Chondrocyte (in vitro differentiated cells): ENCODE results near the gene CENATAC. TPM values are rescaled to one million over a fixed set of nuclear protein-coding genes. Genes with fewer than 3 reads are reported as not detected.

ENCODE experiments used
- DNase-seq: peaks from one replicate; pipeline ENCODE4 v3.0.0; 2021; ENCODE audit warnings: mixed read lengths, low spot score
- H3K27ac Mint-ChIP-seq: one replicate; pipeline ENCODE4 v1.8.0; 2021; ENCODE audit warnings: mild to moderate bottlenecking, moderate library complexity, mixed read lengths; ENCODE audit not compliant: unreplicated experiment
- H3K27me3 Mint-ChIP-seq: 2 replicates; pipeline ENCODE4 v1.8.0; 2021; ENCODE audit warnings: low read depth, mixed read lengths
- H3K36me3 Mint-ChIP-seq: 2 replicates; pipeline ENCODE4 v1.8.0; 2021; ENCODE audit warnings: low read depth, mixed read lengths
- H3K4me1 Mint-ChIP-seq: 2 replicates; pipeline ENCODE4 v1.8.0; 2021; ENCODE audit warnings: low read depth, mild to moderate bottlenecking, mixed read lengths
- H3K4me3 Mint-ChIP-seq: one replicate; pipeline ENCODE4 v1.8.0; 2021; ENCODE audit warnings: mild to moderate bottlenecking, moderate library complexity, mixed read lengths; ENCODE audit not compliant: unreplicated experiment
- H3K9me3 Mint-ChIP-seq: 2 replicates; pipeline ENCODE4 v1.8.0; 2021; ENCODE audit warnings: low read depth, mixed read lengths
- microRNA-seq: library from miRNA; unstranded; fragments of <30 nt; microRNA quantifications from one replicate; pipeline ENCODE4 v1.2.0, GENCODE V29; 2020; ENCODE audit warnings: borderline number of aligned reads
- total RNA-seq: library from RNA; stranded (reverse); gene quantifications from 3 replicates; pipeline ENCODE4 v1.2.1, GENCODE V29; 2021
- TF ChIP-seq, protein P1 (sequence below): fragments of 200-600 bp; sonication (generic); IDR thresholded peaks from 2 replicates; pipeline ENCODE4 v1.5.0; 2021; ENCODE audit warnings: antibody characterized with exemption, mild to moderate bottlenecking, moderate library complexity

CENATAC gene
- total RNA-seq, 1 donor from 2014 or later = 16.6 TPM

DNA sequence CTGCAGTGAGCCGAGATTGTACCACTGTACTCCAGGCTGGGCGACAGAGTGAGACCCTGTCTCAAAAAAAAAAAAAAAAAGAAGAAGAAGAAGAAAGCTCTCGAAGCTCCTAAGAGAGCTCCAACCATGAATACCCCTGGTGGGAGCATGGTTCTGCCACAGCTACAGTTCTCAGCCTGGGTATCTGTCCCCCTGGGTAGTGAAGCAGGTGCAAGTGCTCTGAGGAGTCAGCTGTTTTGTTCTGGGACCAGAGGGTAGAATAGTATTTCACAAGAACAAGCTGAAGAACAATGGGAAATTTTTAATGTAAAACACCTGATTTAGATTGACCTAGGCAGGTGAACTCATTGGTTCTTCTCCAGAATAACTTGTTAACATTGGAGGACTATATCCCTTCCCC lies 63.3 kb downstream of the CENATAC start:
- Mint-ChIP-seq H3K27ac (no peak overlapping the region), H3K9me3 (no peaks in the 10 kb centered on the region), H3K27me3 (no peaks in the 10 kb centered on the region), H3K4me1 (peaks cover 21% of the 10 kb centered on the region), H3K36me3 (no peaks in the 10 kb centered on the region), H3K4me3 (no peak overlapping the region)
- TF ChIP-seq, protein P1, sequence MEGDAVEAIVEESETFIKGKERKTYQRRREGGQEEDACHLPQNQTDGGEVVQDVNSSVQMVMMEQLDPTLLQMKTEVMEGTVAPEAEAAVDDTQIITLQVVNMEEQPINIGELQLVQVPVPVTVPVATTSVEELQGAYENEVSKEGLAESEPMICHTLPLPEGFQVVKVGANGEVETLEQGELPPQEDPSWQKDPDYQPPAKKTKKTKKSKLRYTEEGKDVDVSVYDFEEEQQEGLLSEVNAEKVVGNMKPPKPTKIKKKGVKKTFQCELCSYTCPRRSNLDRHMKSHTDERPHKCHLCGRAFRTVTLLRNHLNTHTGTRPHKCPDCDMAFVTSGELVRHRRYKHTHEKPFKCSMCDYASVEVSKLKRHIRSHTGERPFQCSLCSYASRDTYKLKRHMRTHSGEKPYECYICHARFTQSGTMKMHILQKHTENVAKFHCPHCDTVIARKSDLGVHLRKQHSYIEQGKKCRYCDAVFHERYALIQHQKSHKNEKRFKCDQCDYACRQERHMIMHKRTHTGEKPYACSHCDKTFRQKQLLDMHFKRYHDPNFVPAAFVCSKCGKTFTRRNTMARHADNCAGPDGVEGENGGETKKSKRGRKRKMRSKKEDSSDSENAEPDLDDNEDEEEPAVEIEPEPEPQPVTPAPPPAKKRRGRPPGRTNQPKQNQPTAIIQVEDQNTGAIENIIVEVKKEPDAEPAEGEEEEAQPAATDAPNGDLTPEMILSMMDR = no peak
- no peak for DNase-seq

DNA sequence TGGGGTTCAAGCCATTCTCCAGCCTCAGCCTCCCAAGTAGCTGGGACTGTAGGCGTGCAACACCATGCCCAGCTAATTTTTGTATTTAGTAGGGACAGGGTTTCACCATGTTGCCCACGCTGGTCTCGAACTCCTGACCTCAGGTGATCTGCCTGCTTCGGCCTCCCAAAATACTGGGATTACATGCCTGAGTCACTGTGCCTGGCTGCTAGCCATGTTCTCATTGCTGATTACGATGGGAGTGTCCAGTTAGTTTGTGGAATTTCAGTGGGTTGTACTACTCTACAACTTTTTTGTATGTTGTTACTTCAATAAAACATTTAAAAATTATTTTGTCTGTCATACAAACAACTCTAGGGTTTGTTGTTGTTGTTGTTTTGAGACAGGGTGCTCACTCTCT lies 64.8 kb downstream of the CENATAC start:
- no peaks in the 10 kb centered on the region for H3K36me3 Mint-ChIP-seq
- H3K9me3 Mint-ChIP-seq = no peaks in the 10 kb centered on the region
- no peak for DNase-seq
- H3K4me3 Mint-ChIP-seq = no peak overlapping the region
- peaks cover 28% of the 10 kb centered on the region for H3K4me1 Mint-ChIP-seq
- TF ChIP-seq, protein P1 = no peak
- no peak overlapping the region for H3K27ac Mint-ChIP-seq
- H3K27me3 Mint-ChIP-seq = no peaks in the 10 kb centered on the region

DNA sequence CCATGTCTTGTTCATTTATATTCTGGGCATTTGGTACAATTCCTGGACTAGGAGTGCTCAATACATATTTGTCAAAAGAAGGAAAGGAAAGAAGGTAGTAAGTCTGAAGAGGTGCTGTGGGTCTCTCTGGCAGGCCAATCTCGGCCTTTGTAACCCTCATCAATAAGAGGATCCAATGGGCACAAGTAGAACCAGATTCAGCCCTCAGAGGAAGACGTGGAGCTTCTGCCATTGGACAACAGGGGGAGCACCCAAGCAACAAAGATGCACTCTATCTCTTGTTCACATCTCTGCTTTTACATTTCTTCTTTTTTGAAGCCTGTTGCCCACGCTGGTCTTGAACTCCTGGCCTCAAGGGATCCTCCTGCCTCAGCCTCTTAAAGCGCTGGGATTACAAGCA lies 67.4 kb downstream of the CENATAC start:
- TF ChIP-seq, protein P1 = peak; percentile 66
- H3K9me3 Mint-ChIP-seq = no peaks in the 10 kb centered on the region
- no peak overlapping the region for H3K4me3 Mint-ChIP-seq
- H3K4me1 Mint-ChIP-seq = peaks cover 26% of the 10 kb centered on the region
- no peak for DNase-seq
- no peaks in the 10 kb centered on the region for H3K27me3 Mint-ChIP-seq
- peaks cover 3% of the 10 kb centered on the region for H3K36me3 Mint-ChIP-seq
- H3K27ac Mint-ChIP-seq = no peak overlapping the region

Small RNA genes within 50 kb of the gene (microRNA-seq; reads per million reads assigned to microRNA genes)
- not detected for gene MIR3656

Other genes starting within 250 kb of the CENATAC start
- 135 to 156 TPM (median 136 TPM) in 3 replicates for gene DDX6, start 207.0 kb upstream of the CENATAC start, total RNA-seq
- 0.07 to 0.27 TPM in 2 of 3 replicates, not detected in the other for gene CXCR5, start 114.2 kb upstream of the CENATAC start, total RNA-seq
- gene BCL9L, start 72.2 kb upstream of the CENATAC start, total RNA-seq = 131 to 145 TPM (median 138 TPM) in 3 replicates
- gene UPK2, start 41.8 kb upstream of the CENATAC start, total RNA-seq = 0.22 to 0.63 TPM (median 0.38 TPM) in 3 replicates
- not detected in 3 replicates for gene FOXR1, start 26.4 kb upstream of the CENATAC start, total RNA-seq
- 600 to 777 TPM (median 609 TPM) in 3 replicates for gene RPS25, start 20.2 kb downstream of the CENATAC start, total RNA-seq
- 73.0 to 78.8 TPM (median 75.0 TPM) in 3 replicates for gene TRAPPC4, start 20.6 kb downstream of the CENATAC start, total RNA-seq
- gene SLC37A4, start 32.7 kb downstream of the CENATAC start, total RNA-seq = 13.6 to 15.6 TPM (median 13.9 TPM) in 3 replicates
- gene HYOU1, start 59.1 kb downstream of the CENATAC start, total RNA-seq = 213 to 227 TPM (median 214 TPM) in 3 replicates
- 28.0 to 30.3 TPM (median 30.1 TPM) in 3 replicates for gene VPS11, start 69.7 kb downstream of the CENATAC start, total RNA-seq
- 16.1 to 21.3 TPM (median 16.7 TPM) in 3 replicates for gene HMBS, start 86.7 kb downstream of the CENATAC start, total RNA-seq
- gene DPAGT1, start 103.7 kb downstream of the CENATAC start, total RNA-seq = 37.0 to 58.2 TPM (median 41.2 TPM) in 3 replicates
- gene C2CD2L, start 109.2 kb downstream of the CENATAC start, total RNA-seq = 11.8 to 13.2 TPM (median 12.1 TPM) in 3 replicates
- gene HINFP, start 123.4 kb downstream of the CENATAC start, total RNA-seq = 16.9 to 22.9 TPM (median 21.9 TPM) in 3 replicates
- gene ABCG4, start 150.9 kb downstream of the CENATAC start, total RNA-seq = 0.80 to 2.5 TPM (median 2.0 TPM) in 3 replicates
- gene NLRX1, start 170.6 kb downstream of the CENATAC start, total RNA-seq = 13.0 to 20.1 TPM (median 19.2 TPM) in 3 replicates
- gene NHERF4, start 187.3 kb downstream of the CENATAC start, total RNA-seq = not detected in 3 replicates
- 17.8 to 25.8 TPM (median 25.5 TPM) in 3 replicates for gene CBL, start 208.2 kb downstream of the CENATAC start, total RNA-seq